GM18505 (cell line): ENCODE data around the gene KCTD13.
"Not testable (repeated sequence)": the region's sequence is repeated elsewhere in the genome, so short reads cannot be mapped to it uniquely, and the experiment has no call there.

ENCODE experiments used
- ATAC-seq: cut with Tn5 transposase; IDR thresholded peaks from one replicate; pipeline ENCODE4 v1.9.1; 2021; ENCODE audit not compliant: unreplicated experiment
- POLR2A ChIP-seq: IDR thresholded peaks from 4 replicates; pipeline ENCODE4 v1.6.1; 2011; ENCODE audit warnings: borderline replicate concordance; ENCODE audit not compliant: insufficient read depth, insufficient read length; ENCODE audit errors: extremely low read depth

Gene KCTD13

GRCh38 chr16:29894352-29894751, 31.7 kb downstream of the KCTD13 start:
- ATAC-seq = no peak
- no peak for TF ChIP-seq POLR2A

GRCh38 chr16:29893553-29893952, 32.5 kb downstream of the KCTD13 start:
- ATAC-seq = no peak

DNA sequence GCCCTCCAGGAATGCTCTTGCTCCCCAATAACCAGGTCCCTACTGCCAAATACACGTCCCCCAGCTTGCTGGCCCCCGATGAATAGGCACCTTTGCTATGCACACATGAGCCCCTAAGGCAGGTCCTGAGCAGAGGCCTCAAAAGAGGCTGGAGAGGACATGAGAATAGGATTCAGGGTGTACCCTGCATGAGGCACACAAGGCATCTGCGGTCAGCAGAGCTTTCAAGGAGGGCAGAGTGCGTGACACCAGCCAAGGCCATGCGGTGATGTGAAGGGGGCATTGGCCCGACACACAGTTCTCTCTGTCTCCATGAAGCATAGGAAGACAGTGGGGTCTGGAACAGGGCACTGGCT, 33.6 kb downstream of the KCTD13 start:
- no peak for TF ChIP-seq POLR2A
- no peak for ATAC-seq

More at GRCh38 chr16:29893553-29893952, 32.5 kb downstream of the KCTD13 start:
- TF ChIP-seq POLR2A = no peak

GRCh38 chr16:29891525-29892457, 34.2 kb downstream of the KCTD13 start:
- ATAC-seq = no peak
- TF ChIP-seq POLR2A = no peak

GRCh38 chr16:29889372-29889771, 36.7 kb downstream of the KCTD13 start:
- not testable (repeated sequence) for ATAC-seq

GRCh38 chr16:29883987-29884386, 42.0 kb downstream of the KCTD13 start:
- no peak for TF ChIP-seq POLR2A
- no peak for ATAC-seq

DNA sequence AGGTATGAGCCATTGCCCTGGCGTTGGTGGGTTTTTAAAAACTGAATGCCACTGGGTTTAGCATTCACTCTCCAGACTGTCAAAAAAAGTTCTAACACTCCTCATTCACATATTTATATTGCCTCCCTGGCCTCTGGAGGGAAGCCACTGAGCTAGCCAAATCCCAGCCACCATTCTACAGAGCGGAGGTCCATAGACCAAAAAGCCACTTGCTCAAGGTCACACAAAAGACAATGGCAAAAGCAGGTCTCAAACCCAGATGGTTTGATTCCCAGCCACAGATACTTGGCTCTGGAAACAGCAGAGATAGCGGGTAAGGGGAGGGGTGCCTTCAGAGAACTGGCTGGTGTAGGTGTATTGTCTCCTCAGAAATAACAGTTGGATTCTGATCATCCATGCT, 45.0 kb downstream of the KCTD13 start:
- TF ChIP-seq POLR2A = no peak
- ATAC-seq = no peak

- no peak for ATAC-seq
Observed at GRCh38 chr16:29878172-29878571, 47.9 kb downstream of the KCTD13 start.

DNA sequence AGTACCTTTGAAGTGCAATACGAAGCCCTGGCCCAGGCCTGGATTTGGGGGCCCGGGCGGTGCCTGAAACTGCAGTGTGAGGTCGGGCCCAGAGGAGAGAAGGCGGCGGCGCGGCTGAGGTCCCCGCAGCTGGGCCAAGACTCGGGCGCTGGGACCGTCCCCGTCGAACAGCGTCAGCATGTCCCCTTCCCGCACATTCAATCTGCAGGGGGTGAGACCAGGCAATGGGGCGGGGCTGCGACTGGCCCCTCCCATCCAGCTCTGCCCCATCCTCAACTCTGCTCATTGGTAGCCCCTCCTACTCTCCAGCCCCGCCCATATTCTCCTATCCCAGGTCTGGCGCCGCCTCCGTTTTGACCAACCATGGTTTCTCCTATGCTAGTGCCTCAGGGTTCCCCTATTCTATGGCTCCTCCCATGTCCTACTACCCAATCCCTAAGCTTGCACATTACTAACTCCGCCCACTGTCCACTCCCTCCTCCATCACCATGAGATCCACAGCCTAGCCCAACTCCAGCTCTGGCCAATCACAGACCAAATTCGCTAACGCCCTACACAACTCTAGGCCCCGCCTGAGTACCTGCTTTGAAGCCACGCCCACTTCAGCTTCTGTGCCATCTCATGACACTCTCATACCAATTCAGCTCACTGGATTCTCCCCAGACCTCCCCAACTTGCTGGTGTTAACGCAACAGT, 48.6 kb downstream of the KCTD13 start:
- ATAC-seq = no peak
- no peak for TF ChIP-seq POLR2A

More at GRCh38 chr16:29878172-29878571, 47.9 kb downstream of the KCTD13 start:
- TF ChIP-seq POLR2A = no peak

DNA sequence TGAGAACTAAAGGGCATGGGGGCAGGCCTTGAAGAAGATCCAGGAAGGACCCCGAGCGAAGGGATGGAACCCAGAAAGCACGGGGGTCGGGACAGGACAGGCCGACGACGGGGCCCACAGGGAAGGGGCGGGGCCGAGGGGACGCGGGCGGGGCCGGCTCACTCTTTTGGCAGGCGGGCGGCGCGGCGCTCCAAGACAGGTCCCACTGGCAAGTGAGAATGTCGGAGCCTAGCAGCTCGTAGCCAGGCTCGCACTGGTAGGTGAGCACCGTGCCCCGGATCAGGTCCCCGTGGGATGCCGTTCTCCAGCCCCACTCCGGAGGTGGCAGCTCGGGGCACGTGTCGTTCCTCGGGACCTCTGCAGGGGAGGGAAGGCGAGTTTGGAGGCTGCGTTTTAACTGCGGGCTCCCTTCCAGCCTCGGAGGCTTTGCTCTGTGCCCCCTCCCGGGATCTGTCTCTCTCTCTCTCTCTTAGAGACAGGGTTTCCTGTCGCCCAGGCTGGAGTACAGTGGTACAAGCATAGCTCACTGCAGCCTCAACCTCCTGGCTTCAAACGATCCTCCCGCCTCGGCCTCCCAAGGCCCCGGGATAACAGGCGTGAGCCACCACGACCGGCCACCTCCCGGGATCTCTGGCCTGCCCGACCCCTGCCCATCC, 49.3 kb downstream of the KCTD13 start:
- no peak for TF ChIP-seq POLR2A
- ATAC-seq = no peak

GRCh38 chr16:29876217-29876593, 49.8 kb downstream of the KCTD13 start:
- ATAC-seq = no peak

DNA sequence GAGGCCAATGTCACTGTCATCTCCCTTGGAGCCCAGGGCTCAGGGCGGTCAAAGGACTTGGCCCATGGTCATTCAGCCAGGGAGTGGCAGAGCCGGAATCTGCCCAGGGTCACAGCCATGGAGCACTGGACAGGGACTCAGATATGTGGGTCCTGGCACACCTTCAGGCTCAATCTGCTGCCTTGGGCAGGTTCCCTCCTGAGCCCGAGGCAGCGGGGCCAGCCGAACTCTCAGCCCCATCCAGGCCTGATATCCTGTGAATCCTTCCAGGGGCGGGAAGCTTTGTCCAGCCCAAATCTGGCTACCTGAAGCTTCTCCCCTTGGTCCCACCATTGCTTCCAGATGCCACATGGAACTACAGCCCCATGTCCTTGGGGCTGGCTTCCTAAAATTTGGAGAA, 50.8 kb downstream of the KCTD13 start:
- TF ChIP-seq POLR2A = no peak
- no peak for ATAC-seq

More at GRCh38 chr16:29876217-29876593, 49.8 kb downstream of the KCTD13 start:
- TF ChIP-seq POLR2A = no peak

GRCh38 chr16:29873319-29873718, 52.7 kb downstream of the KCTD13 start:
- TF ChIP-seq POLR2A = no peak
- ATAC-seq = no peak
